Measurements from ENCODE around the gene CHAF1A. TPM values are rescaled to one million over a fixed set of nuclear protein-coding genes. Genes with fewer than 3 reads are reported as not detected.

CHAF1A gene
- total RNA-seq, 1 donor from 2014 or later = 8.3 TPM

DNA sequence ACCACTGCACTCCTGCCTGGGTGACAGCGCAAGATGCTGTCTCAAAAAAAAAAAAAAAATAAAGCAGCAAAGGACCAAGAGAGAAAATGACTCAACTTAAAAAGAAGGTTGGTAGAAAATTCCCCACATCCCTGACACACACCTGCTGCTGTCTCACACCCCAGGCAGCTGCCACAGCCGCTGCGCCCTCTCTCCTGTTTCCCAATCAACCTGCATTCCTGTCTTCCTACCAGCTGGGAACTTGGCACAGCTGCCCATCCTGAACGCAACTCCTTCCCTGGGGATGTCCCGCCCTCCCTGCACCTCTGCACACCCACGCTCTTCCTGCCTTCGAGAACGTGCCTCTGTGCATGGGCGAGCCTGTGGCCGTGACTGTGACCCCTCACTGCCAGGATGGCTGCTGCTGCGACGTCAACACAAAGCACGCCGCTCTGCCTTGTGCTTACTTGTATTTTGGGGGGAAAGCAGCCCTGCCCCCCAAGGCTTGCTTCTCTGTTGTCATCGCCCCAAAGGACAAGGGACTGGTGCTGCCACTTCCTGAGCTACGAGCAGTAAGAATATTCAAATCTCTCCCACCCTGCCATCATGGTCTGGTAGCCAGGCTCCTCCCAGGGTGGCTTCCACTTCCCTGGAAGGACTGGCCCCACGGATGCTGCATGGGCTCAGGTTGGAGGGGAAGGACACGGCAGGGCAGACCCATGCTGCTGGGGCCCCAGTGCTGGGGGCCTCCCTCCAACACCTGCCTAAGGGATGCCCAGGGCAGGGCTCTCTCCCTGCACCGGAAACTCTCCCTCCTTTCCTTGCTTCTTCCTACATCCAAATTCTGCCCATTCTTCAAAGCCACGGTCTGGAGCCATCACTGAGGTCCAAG lies 22.8 kb upstream of the CHAF1A start:
- peak; percentile 68 for DNase-seq (ENCODE audit: low spot score)

DNA sequence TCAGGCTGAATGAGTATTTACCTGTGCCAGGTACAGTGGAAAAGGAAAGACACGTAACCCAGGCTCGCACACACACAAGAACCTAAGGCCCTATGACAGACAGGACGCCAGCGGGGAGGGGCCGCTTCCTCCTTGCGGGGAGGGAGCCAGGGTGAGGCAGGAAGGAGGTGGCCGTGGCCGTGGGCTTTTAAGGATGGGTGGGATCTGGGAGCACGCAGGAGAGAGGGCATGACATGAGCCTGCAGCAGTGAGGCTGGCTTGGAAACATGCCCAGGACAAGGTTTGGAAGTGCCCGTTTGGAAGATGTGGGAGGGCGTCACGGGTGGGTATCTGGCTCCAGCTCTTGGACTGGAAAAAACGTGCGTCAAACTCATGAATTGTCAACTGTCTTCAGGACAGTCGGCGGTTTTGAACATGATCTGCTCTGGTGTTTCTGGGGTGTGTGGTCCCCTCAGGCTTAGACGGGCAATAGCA lies 22.1 kb upstream of the CHAF1A start:
- DNase-seq (ENCODE audit: low spot score) = no peak

DNA sequence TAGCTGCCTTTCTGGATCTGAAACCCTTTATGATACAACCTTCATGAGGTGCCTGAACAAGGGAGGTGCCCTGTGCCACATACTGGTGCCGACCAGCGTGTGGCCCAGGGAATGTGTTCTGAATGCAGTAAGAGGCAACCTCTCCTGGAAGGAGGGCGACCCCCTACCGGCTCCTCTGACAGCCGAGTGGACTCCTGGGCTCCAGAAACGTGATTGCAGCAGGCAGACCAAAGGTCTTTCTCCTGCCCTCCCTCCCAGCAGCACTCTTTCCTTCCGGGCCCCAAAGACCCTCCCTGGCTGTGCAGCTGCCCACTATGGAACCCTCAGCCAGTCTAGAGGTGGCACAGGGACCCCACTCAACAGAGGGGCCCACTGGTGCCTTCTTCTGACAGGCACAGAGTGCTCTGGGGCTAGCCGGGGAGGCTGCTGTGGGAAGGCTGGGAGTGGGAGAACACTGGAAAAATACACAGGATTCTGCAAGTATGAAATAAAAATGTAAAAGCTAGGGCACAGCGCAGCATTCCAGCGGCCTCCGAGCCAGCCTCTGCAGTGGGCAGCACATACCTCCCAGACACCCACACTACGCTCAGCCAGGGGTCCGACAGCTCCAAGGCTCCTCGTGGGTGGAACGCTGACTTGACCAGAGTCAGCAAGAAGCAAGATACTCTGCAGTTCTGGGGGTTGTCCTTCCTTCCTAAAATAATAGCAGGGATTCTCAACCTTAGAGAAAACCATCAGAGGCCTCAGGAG lies 17.0 kb upstream of the CHAF1A start:
- DNase-seq (ENCODE audit: low spot score) = no peak

DNA sequence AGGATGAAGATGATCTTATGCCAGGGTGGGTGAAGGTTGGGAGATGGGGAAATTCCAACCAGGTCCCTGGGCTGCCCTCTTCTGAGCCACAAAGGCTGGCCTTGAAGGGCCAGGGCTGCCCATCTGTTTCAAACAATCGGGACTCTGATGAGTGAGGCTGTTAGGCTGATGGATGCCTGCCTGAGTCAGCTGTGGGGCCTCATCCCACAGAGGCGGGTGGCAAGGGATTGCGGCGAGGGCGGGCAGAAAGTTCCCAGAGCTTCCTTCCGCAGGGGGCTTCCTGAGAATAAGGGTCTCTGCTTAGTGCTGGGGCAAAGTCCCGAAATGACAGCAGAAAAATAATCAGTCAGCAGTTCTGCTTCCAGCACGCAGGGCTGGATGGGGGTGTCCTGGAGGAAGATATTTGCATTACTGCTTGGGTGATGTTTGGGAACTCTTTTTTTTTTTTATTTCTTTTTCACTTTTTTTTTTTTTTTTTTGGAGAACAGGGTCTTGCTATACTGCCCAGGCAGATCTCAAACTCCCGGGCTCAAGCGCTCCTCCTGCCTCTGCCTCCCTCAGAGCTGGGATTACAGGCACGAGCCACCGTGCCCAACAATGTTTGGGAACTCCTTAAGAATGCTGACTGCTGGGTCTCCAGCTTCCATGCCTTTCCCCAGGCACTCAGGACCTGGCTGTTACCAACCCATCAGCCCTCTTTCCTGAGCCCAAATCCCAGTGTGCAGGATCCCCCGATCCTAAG lies 16.2 kb upstream of the CHAF1A start:
- DNase-seq (ENCODE audit: low spot score) = no peak

DNA sequence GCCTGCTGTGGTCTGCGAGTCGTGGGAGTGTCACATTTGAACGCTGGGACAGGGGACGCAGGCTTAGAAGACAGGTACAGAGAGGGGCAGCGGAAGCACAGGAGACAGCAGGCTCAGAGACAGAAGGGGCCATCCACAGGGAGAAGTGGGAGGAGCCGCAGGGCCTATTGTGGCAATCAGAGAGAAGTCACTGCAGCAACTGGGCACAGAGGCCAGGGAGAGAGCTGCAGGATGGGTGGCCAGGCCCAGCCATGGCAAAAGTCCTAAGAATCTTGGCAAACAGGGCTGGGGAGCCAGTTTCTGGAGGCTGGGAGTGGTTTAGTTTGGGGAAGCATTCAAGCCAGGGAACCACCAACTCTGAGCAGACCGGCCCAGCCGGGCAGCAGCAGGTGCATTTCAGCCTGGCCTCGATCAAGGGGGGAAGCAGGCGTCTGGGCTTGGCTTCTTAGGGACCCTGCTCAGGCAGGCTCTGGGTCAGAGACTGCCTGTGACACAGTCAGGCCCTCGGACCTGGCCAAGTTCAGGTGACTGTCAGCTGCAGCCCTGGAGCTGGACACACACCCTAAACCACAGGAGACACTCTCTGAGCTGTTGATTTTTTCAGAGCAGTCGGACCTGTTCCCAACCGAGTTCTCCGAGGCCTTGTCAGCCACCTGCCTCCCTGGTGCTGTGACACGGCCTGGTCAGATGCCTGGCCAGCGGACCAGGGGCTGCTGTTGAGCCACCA lies 13.9 kb upstream of the CHAF1A start:
- no peak for DNase-seq (ENCODE audit: low spot score)

DNA sequence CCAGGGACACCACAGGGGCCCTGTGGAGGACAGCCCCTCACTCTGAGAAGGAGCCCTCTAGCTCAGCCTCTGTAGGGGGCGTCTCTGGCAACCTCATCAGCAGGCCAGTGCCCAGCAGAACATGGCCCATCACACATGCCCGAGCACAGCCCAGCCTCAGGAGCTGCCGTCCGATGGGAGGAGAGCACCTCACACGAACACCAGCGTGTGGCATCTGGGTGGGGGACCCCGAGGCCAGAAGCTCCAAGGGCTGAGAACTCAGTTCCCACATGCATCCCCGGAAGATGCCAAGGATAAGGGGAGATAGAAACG lies 13.4 kb upstream of the CHAF1A start:
- no peak for DNase-seq (ENCODE audit: low spot score)

DNA sequence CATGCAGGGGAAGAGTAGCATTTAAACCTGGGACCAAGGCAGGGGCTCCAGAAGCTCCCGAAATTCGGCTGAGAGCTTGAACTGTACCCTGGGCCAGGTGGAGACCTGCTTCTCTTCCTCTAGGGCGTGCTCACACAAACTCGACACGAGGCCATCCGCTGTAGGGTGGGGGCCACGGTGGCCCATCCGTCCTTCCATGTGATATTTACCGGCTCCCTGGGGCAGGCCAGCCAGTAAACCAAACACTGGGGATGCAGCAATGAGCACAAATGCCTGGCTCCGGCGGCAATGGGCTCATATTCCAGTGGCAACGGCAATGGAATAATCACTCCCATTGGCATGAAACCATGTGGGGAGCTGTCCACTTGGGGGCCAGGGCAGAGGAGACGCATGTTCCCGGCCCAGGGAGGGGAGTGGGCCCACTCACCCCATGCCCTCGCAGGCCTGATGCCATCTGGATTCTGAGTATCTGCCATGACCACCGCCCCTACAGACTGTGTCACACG lies 12.9 kb upstream of the CHAF1A start:
- DNase-seq (ENCODE audit: low spot score) = no peak

DNA sequence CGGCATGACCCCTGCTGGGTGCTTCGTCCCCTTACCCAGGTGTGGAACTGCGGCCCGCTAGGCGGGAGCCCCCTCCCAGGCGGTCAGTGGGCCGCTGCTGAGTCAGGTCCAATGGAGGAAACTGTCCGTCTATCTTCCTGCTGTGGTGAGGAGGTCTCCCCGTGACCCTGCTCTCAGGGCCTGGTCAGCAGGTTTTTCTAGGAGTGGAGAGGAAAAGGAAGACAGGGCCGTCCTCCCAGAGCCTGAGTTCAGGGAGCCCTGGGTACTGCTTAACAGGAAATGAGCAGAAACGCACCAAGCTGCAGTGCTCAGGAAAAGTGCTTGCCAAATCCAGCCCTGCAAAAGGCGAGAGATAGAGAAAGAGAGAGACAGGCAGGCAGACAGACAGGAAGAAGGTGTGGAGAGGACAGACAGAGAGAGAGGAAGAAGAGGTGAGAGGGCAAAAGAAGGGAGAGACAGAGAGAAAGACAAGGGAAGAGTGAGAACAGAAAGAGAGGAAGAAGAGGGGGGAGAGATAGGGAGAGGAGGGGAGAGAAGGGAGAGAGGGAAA lies 12.3 kb upstream of the CHAF1A start:
- no peak for DNase-seq (ENCODE audit: low spot score)

DNA sequence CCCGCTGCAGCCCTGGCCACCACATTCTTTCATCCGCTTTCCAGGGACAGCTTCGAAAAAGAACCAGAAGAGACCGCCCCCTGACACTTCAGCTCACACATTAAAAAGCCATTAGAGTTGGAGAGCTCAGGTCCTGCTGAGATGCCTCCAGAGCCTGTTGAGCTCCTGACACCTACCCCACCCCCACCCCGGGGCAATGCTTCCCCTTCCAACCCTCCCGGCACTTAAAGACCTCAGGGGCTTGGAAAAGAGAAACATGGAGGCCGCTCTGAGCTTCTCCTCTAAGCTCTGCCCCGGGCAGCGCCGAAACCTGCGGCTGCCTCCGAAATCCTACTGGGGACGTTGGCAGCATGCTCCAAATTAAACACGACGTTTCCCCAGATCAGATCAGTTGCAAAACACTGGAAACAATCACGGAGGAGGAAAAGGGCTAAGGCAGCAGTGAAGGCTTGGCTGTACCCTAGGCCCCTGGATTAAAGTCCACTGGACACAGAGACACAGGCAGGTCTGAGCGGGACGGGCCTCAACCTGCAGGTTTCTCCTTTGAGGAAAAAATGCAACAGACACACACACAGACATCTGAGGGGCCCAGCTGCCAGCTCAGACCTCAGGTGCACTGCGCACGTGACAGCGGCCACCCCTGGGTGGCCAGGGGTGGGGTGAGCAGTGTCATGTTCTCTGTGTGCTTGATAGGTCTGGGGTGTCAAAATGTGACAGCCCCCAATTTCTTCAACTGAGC lies 11.7 kb upstream of the CHAF1A start:
- peak; percentile 53 for DNase-seq (ENCODE audit: low spot score)

DNA sequence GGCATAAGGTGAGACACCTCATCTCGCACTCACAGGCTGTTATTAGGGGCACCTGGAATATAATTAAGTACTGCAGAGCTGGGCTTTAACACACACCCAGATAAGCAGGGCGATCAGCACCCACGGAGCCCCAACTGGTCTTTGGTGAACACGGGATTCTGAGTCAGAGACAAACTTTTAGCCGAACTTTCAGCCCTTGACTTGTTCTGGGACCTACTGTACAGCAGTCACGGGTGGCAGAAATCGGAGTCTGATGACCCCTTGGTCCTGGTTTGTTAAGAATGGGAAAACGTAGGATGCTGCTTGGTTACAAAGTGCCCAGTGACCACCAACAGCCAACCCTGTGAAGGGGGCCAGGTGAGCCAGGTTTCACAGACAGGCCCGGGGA lies 11.1 kb upstream of the CHAF1A start:
- DNase-seq (ENCODE audit: low spot score) = no peak

DNA sequence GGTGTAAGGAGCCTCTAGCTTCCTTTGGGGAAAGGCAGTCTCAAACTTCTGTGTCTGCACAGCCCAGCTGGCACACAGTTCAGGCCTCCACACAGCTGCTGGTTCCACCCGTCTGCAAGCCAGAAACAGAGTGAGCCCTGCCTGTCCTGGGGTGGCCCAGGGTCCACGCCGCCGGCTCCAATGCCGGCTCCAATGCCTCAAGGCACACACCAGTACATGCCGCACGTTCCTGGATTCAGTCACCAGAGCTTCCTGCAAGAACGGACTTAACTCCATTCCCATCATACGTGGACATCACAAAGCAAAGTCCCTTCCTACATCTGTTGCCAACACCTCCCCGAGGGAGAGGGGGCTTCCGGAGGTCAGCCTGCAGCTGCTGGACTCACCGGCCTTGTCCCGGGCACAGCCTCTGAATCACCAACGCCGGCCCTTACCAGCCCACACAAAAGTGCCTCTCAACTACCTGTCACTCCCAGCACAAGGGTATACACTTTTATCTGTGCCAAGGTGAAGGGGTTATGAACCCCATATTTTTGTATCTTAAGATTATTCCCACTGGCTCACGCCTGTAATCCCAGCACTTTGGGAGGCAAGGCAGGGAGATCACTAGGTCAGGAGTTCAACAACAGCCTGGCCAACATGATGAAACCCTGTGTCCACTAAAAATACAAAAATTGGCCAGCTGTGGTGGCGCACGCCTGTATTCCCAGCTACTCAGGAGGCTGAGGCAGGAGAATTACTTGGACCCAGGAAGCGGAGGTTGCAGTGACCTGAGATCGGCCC lies 10.5 kb upstream of the CHAF1A start:
- no peak for DNase-seq (ENCODE audit: low spot score)

DNA sequence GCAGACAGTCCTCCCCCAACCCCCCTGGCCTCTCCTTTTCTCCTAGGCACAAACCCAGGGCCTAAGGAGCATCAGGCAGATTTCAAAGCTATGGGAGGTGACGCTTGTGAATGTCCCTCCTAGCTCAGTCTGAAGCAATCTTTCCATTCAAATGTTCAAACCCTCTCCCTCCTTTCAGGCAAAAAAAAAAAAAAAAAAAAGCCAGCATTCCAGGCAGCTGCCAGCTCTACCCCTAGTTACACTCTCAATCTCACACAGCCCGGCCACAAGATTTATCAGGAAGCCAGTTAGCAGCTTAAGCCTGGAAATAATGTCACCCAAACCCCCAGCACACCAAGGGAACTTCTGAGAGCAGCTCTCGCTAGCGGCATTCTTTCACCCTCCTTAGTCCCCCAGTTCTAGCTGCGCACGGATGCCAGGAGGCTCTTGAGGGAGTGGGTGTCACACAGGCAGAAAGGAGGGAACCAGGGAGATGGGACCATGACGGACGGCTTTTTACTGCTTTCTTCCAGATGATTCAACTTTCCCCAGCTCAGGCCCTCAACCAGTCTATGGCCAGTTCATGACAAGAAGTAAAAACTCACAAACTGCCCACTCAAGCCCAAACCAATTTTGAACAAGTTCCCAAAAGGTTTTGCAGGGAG lies 8.4 kb upstream of the CHAF1A start:
- DNase-seq (ENCODE audit: low spot score) = no peak

DNA sequence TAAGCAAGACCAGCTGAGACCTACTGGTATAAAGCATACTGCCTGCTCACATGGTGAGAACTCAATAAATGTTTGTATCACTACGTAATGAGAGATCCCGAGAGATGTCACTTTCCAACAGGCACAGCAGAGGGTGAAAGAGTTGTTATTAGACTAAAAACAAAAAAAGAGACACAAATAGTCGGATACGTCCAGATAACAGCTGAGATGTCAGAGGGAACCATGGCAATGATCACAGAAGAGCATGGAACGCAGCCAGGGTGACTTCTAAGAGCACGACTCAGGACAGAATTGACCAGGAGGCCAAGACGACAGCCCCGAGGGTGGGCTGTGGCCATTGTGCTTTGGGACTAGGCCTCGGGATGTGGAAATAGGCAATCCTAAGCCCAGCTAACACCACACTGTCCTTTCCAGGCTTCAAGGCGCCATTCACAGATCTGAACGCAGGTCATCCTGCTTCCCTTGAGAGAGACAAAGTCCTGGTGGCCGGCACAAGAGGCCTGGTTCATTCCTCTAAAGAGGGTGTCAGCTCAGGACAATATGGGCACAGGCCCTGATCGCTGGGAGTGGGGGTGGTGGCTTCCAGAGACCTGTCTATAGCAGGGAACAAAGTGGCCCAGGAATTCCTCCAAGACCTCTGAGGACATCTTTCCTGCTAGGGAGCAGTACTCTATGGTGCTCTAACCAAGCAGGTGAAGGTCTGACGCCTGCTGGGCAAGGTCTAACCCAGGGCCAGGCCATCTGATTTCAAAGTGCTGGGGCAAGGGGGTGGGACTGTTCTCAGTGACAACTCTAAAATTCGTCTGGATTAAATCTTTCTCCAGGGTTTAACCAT lies 5.3 kb upstream of the CHAF1A start:
- no peak for DNase-seq (ENCODE audit: low spot score)

DNA sequence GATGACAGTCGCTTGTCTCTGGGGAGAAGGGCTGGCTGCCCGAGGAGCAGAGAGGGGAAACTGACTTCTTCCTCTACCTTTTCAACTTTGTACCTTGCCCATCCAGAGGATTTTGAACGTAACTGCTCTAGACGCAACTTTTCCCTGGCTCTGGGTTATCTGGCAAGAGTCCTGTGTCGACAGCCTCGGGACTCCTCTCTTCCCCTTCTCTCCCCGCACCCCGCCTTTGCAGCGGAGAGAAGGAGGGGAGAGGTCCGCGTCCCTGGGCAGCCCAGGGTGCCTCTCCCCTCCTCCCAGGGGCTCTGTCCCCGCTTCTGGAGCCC lies 2.7 kb upstream of the CHAF1A start:
- DNase-seq (ENCODE audit: low spot score) = no peak

DNA sequence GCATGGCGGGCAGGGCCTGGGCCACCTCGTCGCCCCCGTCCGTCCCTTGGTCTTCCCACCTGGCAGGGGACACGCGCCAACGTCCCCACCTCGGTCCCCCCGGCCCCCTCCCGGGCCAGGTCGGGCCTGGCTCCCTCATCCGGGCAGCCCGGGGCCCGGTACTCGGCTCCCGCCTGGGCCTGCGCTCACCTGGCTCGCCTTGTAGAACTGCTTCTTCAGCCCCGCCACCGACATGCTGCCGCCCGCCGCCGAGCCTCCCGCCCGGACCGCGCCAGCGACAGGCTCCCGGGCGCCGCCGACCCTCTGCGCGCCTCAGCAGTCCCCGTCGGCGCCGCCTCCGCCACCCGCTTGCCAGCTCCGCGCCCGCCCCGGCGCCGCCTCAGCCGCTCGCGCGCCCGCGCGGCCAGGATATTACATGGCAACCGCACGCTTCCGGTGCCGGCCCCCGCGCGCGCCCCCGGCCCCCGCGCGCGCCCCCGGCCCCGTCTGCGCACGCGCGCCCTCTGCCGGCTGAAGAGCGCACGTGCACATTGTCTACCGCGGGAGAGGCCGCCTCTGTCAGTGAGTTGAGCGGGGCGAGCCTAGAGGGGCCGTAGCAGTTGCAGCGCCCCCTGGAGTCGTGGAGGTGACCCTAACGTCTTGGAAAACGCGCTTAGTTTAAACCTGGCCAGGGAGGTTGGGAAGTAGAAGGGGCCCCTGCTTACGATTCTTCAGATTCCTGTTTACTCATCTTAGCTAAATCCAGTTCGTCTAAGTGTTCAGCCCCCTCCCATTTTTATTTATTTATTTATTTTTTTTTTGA lies 2.1 kb upstream of the CHAF1A start, which contains the start of gene SH3GL1:
TSS of gene SH3GL1 (minus strand) at position 413 of the 802 bp plus-strand sequence. CDS start at position 234, 179 bp downstream.
- DNase-seq (ENCODE audit: low spot score) = peak; percentile 92

DNA sequence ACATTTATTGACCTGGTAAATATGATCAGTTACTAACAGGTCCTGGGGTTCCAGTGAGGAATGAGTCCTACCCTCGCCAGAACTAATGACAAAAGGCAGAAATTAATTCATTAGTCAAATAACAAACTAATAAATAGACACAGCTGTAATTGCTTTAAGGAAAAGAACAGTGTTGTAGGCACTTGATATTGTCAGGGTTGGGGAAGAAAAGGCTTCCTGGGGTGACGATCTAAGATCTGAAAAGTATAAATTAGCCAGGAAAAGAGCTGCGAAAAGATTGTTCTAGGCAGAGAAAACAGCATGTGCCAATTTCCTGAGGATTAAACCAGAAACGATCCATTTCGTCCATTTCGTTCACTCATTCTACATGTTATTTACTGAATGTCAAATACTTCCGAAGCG lies 670 bp upstream of the CHAF1A start:
- no peak for DNase-seq (ENCODE audit: low spot score)

DNA sequence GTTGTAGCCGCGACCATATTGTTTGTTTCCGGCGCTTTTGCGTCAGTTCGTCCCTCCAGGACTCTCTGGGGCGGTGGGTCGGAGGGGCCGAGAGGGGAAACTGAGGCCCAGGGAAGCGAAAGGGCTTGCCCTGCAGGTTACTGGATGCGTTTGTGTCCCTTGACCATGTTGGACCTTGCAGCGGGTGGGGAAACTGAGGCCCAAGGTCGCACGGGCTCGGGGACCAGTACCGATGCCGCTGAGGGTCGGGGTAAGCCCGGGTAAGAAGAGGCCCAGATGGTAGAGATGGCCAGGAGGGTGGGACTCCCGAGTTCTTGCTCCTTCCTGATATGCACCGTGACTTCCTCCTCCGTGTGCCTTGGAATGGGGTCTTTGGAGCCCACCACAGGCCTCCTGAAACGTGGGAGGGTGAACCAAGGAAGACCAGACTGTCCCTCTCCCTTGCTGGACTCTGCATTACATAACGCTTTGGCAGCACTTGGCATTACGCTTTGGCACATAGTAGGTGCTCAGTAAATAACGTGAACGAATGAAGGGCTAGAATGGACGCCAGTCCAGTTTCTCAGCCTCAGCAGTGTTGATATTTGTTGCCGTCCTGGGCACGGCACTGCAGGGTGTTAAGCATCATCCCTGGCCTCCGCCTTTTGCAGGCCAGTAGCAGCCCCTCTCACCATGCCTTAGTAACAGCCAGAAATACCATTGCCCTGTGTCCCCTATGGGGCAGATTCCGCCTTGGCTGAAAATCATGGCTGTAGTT lies 743 bp downstream of the CHAF1A start:
- DNase-seq (ENCODE audit: low spot score) = no peak
